Fibroblast of the aortic adventitia (primary cell): ENCODE measurements around the gene LYZL2. TPM values are rescaled to one million over a fixed set of nuclear protein-coding genes. Genes with fewer than 3 reads are reported as not detected.
"Not testable (repeated sequence)": the region's sequence is repeated elsewhere in the genome, so short reads cannot be mapped to it uniquely, and the experiment has no call there.

ENCODE experiments used
- DNase-seq: peaks from one replicate; pipeline ENCODE4 v3.0.0-alpha.2; 2010; ENCODE audit warnings: low read depth
- H3K4me3 ChIP-seq: 2 replicates; pipeline ENCODE4 v1.5.1; 2011; ENCODE audit warnings: low read depth, mild to moderate bottlenecking, control low read depth, low read length, moderate library complexity
- total RNA-seq: library from RNA; depleted of rRNA; stranded (reverse); fragments of >200 nt; gene quantifications from 2 replicates; pipeline ENCODE4 v1.2.3, GENCODE V29; 2012; ENCODE audit warnings: low replicate concordance
- TF ChIP-seq, protein P1 (sequence below): IDR thresholded peaks from 2 replicates; pipeline ENCODE4 v1.5.1; 2011; ENCODE audit warnings: mild to moderate bottlenecking, low read length, control low read depth, inconsistent platforms; ENCODE audit not compliant: insufficient read depth

Gene LYZL2
- total RNA-seq, 1 donor = not detected

DNA sequence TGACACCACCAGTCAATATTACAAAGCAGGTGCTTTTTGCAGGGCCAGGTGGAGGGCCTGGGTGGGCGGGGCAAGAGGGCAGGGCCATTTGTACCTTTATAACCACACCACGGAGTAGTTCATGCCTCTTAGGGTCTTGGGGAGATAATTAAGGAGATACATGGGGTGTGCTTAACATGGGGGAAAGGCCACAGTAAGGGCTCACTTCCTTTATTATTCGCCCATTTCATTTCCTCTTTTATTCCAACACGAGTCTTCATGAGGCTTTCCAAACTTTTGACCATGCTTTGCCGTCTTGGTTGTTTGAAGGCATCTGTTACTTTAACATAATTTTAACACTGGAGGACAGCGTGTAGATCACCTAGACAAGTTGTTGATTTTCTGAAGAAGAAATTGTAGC, 33.3 kb upstream of the LYZL2 start:
- H3K4me3 ChIP-seq = no peak overlapping the region
- no peak for DNase-seq
- TF ChIP-seq, protein P1, sequence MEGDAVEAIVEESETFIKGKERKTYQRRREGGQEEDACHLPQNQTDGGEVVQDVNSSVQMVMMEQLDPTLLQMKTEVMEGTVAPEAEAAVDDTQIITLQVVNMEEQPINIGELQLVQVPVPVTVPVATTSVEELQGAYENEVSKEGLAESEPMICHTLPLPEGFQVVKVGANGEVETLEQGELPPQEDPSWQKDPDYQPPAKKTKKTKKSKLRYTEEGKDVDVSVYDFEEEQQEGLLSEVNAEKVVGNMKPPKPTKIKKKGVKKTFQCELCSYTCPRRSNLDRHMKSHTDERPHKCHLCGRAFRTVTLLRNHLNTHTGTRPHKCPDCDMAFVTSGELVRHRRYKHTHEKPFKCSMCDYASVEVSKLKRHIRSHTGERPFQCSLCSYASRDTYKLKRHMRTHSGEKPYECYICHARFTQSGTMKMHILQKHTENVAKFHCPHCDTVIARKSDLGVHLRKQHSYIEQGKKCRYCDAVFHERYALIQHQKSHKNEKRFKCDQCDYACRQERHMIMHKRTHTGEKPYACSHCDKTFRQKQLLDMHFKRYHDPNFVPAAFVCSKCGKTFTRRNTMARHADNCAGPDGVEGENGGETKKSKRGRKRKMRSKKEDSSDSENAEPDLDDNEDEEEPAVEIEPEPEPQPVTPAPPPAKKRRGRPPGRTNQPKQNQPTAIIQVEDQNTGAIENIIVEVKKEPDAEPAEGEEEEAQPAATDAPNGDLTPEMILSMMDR = no peak

DNA sequence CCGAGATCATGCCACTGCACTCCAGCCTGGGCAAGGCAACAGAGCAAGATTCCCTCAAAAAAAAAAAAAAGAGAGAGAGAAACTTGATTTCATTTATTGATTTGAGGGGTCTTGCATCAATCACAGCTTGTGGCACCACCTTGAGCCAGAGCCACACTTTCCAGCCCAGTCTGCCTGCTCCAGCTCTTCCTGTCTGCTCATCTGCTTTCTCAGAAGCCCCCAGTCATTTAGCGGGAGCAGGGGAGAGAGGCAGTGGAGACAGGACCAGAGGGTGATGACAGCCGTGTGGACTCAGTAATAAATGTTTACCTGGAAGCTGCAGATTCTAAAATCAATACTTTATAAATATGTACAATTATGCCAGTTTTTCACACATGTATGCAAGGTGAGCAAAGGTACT, 30.8 kb upstream of the LYZL2 start:
- not testable (repeated sequence) for H3K4me3 ChIP-seq, DNase-seq

DNA sequence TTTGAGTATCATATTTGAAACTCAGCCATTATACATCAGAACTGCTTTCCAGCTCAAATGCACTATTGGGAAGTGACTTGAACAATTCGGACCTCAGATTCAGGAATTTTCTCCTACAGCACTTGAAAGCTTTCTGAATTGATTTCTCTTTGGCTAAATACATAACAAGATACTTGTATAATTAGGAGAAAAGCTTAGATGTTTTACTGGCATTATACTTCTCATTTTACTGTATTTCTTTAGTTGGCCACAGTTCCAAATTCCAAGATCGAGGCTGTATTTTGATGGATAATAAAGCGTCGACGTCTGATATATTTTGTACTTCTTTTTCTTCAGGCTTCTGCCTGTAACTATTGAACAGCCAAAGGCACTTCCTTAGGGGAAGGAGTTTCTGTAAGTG, 26.7 kb upstream of the LYZL2 start:
- H3K4me3 ChIP-seq = no peak overlapping the region
- TF ChIP-seq, protein P1 = no peak
- no peak for DNase-seq

DNA sequence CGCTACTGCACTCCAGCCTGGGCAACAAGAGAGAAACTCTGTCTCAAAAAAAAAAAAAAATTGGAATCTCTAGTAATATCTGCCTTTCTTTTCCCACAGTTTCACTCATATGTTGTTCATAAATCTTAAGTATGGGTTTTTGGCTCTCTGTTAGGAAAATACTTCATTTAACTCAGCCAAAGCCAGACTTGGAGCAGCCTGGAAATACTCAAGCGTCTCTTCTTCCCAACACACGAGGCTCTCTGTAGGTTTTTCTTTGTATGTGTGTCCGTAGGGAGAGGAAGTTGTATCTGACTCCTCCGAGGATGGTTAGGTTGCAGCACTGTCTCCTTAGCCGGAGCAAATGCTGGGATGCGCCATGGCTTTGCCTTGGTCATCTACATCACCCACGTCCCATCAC, 25.4 kb upstream of the LYZL2 start:
- not testable (repeated sequence) for H3K4me3 ChIP-seq
- peak; percentile 14 for DNase-seq

DNA sequence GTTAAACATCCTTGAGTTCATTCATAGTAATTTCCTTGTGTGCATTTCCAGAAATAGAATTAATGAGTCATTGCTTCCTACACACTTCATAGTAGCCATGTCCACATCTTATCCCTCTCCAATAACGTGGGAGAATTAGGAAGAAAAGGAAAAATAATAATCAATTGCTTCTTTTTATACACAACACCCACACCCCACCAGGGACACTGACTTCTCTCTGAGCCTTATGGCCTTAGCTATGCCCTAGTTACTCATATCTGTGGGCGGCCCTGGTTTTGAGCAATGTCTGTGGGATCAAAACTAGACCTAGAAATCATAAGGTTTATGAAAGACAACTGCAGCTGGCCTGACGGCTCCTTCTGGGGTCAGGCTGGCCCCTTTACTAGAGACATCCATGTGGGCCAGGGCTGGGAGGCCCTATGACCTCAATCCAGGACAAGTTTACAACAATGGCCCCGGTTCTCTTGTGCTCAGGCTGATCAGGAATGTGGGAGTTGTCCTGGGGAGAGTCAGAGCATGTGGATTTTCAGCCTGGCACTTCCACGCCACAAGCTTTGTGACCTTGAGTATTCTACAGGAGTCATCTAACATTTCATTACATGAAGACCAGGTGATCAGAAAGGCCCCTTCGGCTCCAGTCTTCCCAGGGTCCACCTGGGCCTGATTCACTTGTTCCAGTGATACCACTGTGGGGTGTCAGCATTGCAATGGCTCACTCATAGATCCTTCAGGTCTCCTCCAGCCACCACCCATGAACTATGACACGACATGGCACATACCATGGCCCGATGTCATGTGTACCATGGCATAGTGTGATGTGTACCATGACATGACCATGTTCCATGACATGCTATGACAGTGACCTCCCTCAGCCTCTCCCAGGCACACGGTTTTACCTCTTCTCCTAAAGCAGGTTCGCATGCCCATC, 22.2 kb upstream of the LYZL2 start:
- H3K4me3 ChIP-seq = not testable (repeated sequence)
- peak; percentile 47 for DNase-seq

DNA sequence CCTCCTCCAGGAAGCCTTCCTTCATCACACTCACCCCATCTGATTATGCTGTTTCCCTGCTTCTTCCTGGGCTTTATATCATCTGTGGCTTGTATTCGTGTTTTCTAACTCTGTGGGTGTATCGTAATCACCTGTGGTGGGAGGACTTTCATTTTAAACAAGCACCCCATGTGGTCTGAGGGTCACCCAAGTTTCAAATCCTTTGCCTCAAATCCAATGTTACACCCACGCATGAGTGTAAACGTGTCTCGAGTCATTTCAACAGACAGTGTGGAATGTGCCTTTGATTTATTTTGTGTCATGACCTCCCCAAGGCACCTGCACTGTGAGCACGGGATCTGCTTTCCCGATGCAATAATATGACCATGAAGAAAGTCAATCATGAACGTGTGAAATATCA, 17.5 kb upstream of the LYZL2 start:
- TF ChIP-seq, protein P1 = no peak
- no peak for DNase-seq
- H3K4me3 ChIP-seq = no peak overlapping the region

DNA sequence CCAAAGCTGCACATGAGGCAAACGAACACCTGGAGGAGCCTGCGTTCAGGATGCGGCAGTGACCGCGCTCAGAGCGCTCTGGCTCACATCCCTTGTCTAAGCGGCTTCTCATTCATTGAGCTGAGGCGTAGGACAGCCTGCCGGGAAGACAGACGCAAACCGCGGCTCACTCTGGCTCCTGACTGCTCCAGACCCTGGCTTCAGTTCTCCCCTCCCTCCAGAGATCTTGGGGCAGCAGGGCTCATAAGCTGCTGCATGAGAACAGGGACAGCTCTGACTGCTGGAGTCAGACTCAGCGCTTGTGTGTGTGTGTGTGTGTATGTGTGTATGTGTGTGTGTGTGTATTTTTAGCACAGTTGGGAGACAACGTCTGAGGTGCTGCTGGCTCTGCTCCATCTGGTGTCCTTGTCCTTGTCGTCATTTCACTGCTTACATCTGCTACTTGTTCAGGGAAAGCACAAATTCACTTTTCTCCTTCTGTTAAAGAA, 15.8 kb upstream of the LYZL2 start:
- DNase-seq = peak; percentile 37
- peak overlapping the region; percentile 31 for H3K4me3 ChIP-seq
- TF ChIP-seq, protein P1 = peak; percentile 2

DNA sequence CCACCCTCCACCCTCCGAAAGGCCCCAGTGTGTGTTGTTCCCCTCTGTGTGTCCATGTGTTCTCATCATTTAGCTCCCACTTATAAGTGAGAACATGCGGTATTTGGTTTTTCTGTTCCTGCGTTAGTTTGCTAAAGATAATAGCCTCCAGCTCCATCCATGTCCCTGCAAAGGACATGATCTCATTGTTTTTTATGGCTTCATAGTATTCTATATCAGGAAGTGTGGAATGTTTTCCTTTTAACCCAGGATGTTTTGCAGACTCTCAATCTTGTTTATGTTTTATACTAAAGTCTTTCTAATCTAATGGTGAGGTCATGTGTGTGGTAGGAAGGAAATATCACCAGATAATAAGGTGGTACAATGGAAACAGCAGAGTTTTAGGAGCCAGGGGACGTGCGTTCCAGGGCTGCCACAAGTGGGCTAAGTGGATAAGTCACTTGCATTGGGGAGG, 14.9 kb upstream of the LYZL2 start:
- DNase-seq, H3K4me3 ChIP-seq: not testable (repeated sequence)

DNA sequence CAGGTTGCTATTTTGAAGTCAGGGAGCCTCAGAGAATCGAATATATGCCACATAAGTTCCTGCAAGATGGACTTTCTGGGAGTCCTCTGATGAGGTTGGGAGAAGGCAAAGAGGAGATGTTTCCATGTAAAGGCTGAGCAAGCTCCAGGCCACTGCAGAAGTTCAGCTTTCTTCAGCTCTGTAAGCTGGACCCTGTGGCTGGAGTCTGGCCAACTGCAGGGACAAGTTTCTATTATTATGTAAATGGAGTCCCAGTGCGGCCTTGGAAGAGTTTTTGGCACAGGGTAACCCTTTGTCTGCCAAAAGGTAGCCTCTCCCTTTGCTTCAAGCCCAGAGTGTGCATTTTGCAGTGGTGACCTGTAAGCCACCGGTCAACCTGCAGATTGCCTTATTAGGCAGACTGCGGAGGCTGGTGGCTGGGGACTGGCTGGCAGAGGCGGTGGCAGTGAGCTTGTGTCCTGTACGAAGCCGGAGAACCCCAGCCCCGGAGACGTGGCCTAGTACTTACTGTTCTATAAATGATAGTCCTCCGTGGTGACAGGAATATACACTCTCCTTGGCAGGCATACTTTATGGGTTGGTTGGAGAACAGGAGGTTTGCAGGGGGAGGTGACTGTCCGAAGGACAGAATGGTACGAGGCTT, 14.1 kb upstream of the LYZL2 start:
- DNase-seq, H3K4me3 ChIP-seq: not testable (repeated sequence)

DNA sequence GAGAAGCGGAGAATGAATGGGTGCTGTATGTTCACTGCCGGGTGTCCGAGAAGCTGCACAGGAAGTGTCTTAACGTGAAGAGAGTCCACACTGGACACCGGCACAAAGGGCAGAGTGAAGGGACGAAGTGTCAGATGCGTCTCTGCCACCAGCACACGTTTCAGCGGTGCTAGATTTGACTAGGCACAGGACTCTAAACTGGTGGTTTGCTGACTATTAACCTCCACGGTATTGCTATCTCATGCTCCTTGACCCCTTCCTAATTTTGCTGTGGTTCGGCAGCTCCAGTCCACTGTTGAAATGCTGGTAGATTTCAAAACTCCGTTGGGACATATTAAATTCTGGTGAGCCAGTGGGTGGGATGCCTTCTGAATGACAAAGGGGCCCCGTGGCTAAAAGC, 13.3 kb upstream of the LYZL2 start:
- not testable (repeated sequence) for H3K4me3 ChIP-seq, DNase-seq
